ENCODE data around the gene DPRX. TPM values are rescaled to one million over a fixed set of nuclear protein-coding genes. Genes with fewer than 3 reads are reported as not detected.

The DPRX gene
- total and polyA plus RNA-seq, 2 experiments from 2014 or later = not detected

DNA sequence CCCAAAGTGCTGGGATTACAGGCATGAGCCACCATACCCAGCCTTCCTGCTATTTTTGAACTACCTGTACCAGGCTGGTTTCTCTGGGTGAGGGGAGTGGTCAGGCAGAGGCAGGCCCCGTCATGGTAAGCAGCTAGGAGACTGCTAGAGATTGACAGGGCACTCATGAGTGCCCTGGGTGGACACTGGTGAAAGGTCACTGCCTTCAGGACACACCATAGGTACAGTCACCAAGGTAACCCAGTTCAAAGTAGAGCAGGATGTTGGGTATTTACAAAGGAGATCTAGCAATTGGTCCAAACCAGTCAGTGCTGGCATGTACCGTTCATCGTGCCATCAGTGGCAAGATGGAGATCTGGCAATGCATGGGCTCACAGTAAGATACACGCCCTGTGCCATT lies 25.5 kb downstream of the DPRX start (continued):
- TF ChIP-seq, protein P1, sequence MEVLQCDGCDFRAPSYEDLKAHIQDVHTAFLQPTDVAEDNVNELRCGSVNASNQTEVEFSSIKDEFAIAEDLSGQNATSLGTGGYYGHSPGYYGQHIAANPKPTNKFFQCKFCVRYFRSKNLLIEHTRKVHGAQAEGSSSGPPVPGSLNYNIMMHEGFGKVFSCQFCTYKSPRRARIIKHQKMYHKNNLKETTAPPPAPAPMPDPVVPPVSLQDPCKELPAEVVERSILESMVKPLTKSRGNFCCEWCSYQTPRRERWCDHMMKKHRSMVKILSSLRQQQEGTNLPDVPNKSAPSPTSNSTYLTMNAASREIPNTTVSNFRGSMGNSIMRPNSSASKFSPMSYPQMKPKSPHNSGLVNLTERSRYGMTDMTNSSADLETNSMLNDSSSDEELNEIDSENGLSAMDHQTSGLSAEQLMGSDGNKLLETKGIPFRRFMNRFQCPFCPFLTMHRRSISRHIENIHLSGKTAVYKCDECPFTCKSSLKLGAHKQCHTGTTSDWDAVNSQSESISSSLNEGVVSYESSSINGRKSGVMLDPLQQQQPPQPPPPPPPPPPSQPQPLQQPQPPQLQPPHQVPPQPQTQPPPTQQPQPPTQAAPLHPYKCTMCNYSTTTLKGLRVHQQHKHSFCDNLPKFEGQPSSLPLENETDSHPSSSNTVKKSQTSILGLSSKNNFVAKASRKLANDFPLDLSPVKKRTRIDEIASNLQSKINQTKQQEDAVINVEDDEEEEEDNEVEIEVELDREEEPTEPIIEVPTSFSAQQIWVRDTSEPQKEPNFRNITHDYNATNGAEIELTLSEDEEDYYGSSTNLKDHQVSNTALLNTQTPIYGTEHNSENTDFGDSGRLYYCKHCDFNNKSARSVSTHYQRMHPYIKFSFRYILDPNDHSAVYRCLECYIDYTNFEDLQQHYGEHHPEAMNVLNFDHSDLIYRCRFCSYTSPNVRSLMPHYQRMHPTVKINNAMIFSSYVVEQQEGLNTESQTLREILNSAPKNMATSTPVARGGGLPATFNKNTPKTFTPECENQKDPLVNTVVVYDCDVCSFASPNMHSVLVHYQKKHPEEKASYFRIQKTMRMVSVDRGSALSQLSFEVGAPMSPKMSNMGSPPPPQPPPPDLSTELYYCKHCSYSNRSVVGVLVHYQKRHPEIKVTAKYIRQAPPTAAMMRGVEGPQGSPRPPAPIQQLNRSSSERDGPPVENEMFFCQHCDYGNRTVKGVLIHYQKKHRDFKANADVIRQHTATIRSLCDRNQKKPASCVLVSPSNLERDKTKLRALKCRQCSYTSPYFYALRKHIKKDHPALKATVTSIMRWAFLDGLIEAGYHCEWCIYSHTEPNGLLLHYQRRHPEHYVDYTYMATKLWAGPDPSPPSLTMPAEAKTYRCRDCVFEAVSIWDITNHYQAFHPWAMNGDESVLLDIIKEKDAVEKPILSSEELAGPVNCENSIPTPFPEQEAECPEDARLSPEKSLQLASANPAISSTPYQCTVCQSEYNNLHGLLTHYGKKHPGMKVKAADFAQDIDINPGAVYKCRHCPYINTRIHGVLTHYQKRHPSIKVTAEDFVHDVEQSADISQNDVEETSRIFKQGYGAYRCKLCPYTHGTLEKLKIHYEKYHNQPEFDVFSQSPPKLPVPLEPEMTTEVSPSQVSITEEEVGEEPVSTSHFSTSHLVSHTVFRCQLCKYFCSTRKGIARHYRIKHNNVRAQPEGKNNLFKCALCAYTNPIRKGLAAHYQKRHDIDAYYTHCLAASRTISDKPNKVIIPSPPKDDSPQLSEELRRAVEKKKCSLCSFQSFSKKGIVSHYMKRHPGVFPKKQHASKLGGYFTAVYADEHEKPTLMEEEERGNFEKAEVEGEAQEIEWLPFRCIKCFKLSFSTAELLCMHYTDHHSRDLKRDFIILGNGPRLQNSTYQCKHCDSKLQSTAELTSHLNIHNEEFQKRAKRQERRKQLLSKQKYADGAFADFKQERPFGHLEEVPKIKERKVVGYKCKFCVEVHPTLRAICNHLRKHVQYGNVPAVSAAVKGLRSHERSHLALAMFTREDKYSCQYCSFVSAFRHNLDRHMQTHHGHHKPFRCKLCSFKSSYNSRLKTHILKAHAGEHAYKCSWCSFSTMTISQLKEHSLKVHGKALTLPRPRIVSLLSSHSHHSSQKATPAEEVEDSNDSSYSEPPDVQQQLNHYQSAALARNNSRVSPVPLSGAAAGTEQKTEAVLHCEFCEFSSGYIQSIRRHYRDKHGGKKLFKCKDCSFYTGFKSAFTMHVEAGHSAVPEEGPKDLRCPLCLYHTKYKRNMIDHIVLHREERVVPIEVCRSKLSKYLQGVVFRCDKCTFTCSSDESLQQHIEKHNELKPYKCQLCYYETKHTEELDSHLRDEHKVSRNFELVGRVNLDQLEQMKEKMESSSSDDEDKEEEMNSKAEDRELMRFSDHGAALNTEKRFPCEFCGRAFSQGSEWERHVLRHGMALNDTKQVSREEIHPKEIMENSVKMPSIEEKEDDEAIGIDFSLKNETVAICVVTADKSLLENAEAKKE (CRISPR knock-in tag; IDR thresholded peaks at IDR 0.05) = no peak
- TF ChIP-seq, protein P2, sequence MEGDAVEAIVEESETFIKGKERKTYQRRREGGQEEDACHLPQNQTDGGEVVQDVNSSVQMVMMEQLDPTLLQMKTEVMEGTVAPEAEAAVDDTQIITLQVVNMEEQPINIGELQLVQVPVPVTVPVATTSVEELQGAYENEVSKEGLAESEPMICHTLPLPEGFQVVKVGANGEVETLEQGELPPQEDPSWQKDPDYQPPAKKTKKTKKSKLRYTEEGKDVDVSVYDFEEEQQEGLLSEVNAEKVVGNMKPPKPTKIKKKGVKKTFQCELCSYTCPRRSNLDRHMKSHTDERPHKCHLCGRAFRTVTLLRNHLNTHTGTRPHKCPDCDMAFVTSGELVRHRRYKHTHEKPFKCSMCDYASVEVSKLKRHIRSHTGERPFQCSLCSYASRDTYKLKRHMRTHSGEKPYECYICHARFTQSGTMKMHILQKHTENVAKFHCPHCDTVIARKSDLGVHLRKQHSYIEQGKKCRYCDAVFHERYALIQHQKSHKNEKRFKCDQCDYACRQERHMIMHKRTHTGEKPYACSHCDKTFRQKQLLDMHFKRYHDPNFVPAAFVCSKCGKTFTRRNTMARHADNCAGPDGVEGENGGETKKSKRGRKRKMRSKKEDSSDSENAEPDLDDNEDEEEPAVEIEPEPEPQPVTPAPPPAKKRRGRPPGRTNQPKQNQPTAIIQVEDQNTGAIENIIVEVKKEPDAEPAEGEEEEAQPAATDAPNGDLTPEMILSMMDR (conservative IDR thresholded peaks at IDR 0.05; ENCODE audit: low read depth in 2 of 2) = no peak
- TF ChIP-seq CREB1 (CRISPR knock-in tag; IDR thresholded peaks at IDR 0.05; ENCODE audit: low read depth) (no peak), ZNF114 (CRISPR knock-in tag; IDR thresholded peaks at IDR 0.05) (no peak), JUNB (IDR thresholded peaks at IDR 0.05; ENCODE audit: unreplicated experiment) (no peak)

DNA sequence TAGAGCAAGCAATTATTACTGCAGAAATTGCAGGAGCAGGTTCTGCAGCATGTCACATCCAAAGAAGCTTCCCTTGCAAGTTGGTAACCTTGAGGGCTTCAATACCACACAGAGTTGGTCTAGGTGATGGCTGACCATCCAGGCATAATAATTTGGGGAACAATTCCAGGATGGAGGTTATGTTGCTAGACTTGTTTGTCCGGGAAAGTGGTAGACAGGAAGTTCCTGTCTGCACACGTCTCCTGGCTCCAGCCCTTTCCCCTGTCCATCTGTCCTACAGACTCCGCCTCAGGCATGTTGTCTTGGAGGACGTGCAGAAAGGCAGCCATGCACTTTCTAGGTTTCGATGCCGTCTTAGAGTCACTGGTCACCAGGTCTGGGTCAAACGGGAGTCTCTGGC lies 26.0 kb downstream of the DPRX start:
- DNase-seq (ENCODE audit: low spot score) (no peak), ATAC-seq (no peak)
- Histone ChIP-seq H3K27me3 (ENCODE audit: insufficient read depth) (no peaks in the 10 kb centered on the region), H3K27ac (ENCODE audit: low read depth) (no peak overlapping the region), H3K9me2 (ENCODE audit: insufficient read depth) (no peaks in the 10 kb centered on the region), H4K20me1 (replicated peaks; ENCODE audit: insufficient read depth) (no peaks in the 10 kb centered on the region), H3F3A (replicated peaks; ENCODE audit: low read depth) (peaks cover 28% of the 10 kb centered on the region), H3K36me3 (ENCODE audit: insufficient read depth) (peaks cover 21% of the 10 kb centered on the region), H3K79me2 (replicated peaks; ENCODE audit: insufficient read depth) (no peaks in the 10 kb centered on the region), H3K4me1 (ENCODE audit: insufficient read depth) (peaks cover 27% of the 10 kb centered on the region), H3K4me2 (no peak overlapping the region), H3K4me3 (no peak overlapping the region), H2AFZ (no peak overlapping the region)
- no peak overlapping the region for H3K27ac Mint-ChIP-seq
- peaks cover 43% of the 10 kb centered on the region for H3K36me3 Mint-ChIP-seq (ENCODE audit: low read depth)
- peaks cover 29% of the 10 kb centered on the region for H3K4me1 Mint-ChIP-seq
- H3K4me3 Mint-ChIP-seq = no peak overlapping the region
- peaks cover 52% of the 10 kb centered on the region for H3K9me3 Mint-ChIP-seq
- H3K27me3 Mint-ChIP-seq (ENCODE audit: insufficient read depth, low read depth, poor library complexity) = peaks cover 10% of the 10 kb centered on the region
- TF ChIP-seq, protein P3, sequence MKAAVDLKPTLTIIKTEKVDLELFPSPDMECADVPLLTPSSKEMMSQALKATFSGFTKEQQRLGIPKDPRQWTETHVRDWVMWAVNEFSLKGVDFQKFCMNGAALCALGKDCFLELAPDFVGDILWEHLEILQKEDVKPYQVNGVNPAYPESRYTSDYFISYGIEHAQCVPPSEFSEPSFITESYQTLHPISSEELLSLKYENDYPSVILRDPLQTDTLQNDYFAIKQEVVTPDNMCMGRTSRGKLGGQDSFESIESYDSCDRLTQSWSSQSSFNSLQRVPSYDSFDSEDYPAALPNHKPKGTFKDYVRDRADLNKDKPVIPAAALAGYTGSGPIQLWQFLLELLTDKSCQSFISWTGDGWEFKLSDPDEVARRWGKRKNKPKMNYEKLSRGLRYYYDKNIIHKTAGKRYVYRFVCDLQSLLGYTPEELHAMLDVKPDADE (IDR thresholded peaks at IDR 0.05) = no peak
- TF ChIP-seq ZNF331 (CRISPR knock-in tag; IDR thresholded peaks at IDR 0.05; ENCODE audit: low read depth) (no peak), EZH2 (IDR thresholded peaks at IDR 0.05; ENCODE audit: low read depth, unreplicated experiment) (no peak), CREB1 (CRISPR knock-in tag; IDR thresholded peaks at IDR 0.05; ENCODE audit: low read depth) (no peak), JUNB (IDR thresholded peaks at IDR 0.05; ENCODE audit: unreplicated experiment) (no peak), NANOG (IDR thresholded peaks at IDR 0.05; ENCODE audit: borderline replicate concordance) (no peak)

Data from GM23338 (cell line).